Esophagus muscularis mucosa (tissue), 4 donors: ENCODE results near the gene RUSC1. TPM values are rescaled to one million over a fixed set of nuclear protein-coding genes. Genes with fewer than 3 reads are reported as not detected.
A peak's percentile ranks its signal among the peaks of the same experiment; 100 is the strongest.

Experiments used
- DNase-seq: peaks from one replicate; pipeline ENCODE4 v3.0.0-alpha.2; 2017; ENCODE audit errors: extremely low spot score
- H3K27ac ChIP-seq, 4 donors: fragments of 200-600 bp; sonication (generic); replicated peaks in 1 of 4; 1 replicate in 3 of 4; 2 replicates in 1 of 4; pipeline ENCODE4 v1.5.1; 2016 to 2019; ENCODE audit warnings: mild to moderate bottlenecking in 1 of 4
- H3K27me3 ChIP-seq, 4 donors: fragments of 200-600 bp; sonication (generic); one replicate each; pipeline versions ENCODE4 v1.5.1 to v1.6.0; 2016 to 2019
- H3K36me3 ChIP-seq, 4 donors: fragments of 200-600 bp; sonication (generic); one replicate each; pipeline ENCODE4 v1.5.1; 2016 to 2019
- H3K4me1 ChIP-seq, 4 donors: fragments of 200-600 bp; sonication (generic); one replicate each; pipeline ENCODE4 v1.5.1; 2016 to 2019
- H3K4me3 ChIP-seq, 4 donors: fragments of 200-600 bp; sonication (generic); 1 replicate in 2 of 4; 2 replicates in 2 of 4; pipeline ENCODE4 v1.5.1; 2016 to 2019; ENCODE audit warnings: mild to moderate bottlenecking in 4 of 4, moderate library complexity in 1 of 4
- H3K9me3 ChIP-seq, 4 donors: fragments of 200-600 bp; sonication (generic); 1 replicate in 3 of 4; 2 replicates in 1 of 4; pipeline ENCODE4 v1.5.1; 2016 to 2019
- CTCF ChIP-seq, 3 experiments: fragments of 200-600 bp in 2 of 3; fragments of 450-650 bp in 1 of 3; sonication (generic) in 2 of 3; IDR thresholded peaks; one replicate each; pipeline ENCODE4 v1.5.1; 2017 to 2019; ENCODE audit warnings: antibody characterized with exemption in 3 of 3, mild to moderate bottlenecking in 2 of 3, moderate library complexity in 1 of 3
- EP300 ChIP-seq: sonication (generic); formaldehyde crosslinking; IDR thresholded peaks from one replicate; pipeline ENCODE4 v1.6.1; 2017; ENCODE audit warnings: antibody characterized with exemption
- POLR2A ChIP-seq: fragments of 450-650 bp; IDR thresholded peaks from one replicate; pipeline ENCODE4 v1.6.1; 2017; ENCODE audit warnings: antibody characterized with exemption, moderate library complexity, mild to moderate bottlenecking, low read depth
- POLR2AphosphoS5 ChIP-seq, 2 donors: sonication (generic); formaldehyde crosslinking; IDR thresholded peaks; one replicate each; pipeline ENCODE4 v1.6.1; 2017; ENCODE audit warnings: antibody characterized with exemption in 2 of 2
- intact Hi-C: fragments of 100-400 bp; cut with DNase I; formaldehyde crosslinking; loops from one replicate; pipeline ENCODE4 v1.15.1; 2023
- small RNA-seq, 3 donors: library from RNA; depleted of rRNA; stranded (forward); fragments of <200 nt; gene quantifications; one replicate each; pipeline ENCODE3, GENCODE V24; 2016
- total RNA-seq, 4 donors: library from RNA; depleted of rRNA; stranded (reverse); fragments of >200 nt; gene quantifications; one replicate each; pipeline versions ENCODE4 v1.1.0 to v1.2.1, GENCODE V29; 2016

RUSC1 gene
- total RNA-seq, 4 donors from 2014 or later = 15.6 to 35.4 (median 27.2) TPM

- no peak for DNase-seq
- Histone ChIP-seq H3K27ac (peak overlapping the region; percentile 55 to 62 (median 58)), H3K36me3 (peaks cover 24 to 63% (median 44%) of the 10 kb centered on the region in 4 donors), H3K4me3 (peak overlapping the region in 3 of 4 donors; percentile 5 to 8 (median 7)), H3K4me1 (peaks cover 14 to 27% (median 22%) of the 10 kb centered on the region in 4 donors), H3K9me3 (no peaks in the 10 kb centered on the region), H3K27me3 (no peaks in the 10 kb centered on the region)
- intact Hi-C loops = no loop called here
- TF ChIP-seq CTCF (IDR thresholded peaks at IDR 0.05) = no peak
- TF ChIP-seq EP300 = no peak
- no peak for TF ChIP-seq POLR2A
- TF ChIP-seq POLR2AphosphoS5 (IDR thresholded peaks at IDR 0.05) = no peak
Measured at GRCh38 chr1:155379631-155380090, 59.0 kb downstream of the RUSC1 start.

Small RNA genes within 50 kb of the gene (small RNA-seq; reads per million reads assigned to genes)
- gene RNU6-106P = 0 reads per million in 3 donors

Other genes starting within 250 kb of the RUSC1 start
- gene EFNA3, start 242.1 kb upstream of the RUSC1 start, total RNA-seq = 1 to 10 TPM in 2 of 4 donors, under 1 TPM in 1, not detected in 1; 0.91 to 1.7 (median 1.7) TPM
- 10 to 100 TPM; 11.2 to 37.3 (median 27.5) TPM for gene EFNA1, start 193.0 kb upstream of the RUSC1 start, total RNA-seq
- 10 to 100 TPM; 13.3 to 18.7 (median 15.2) TPM for gene SLC50A1, start 185.0 kb upstream of the RUSC1 start, total RNA-seq
- gene DPM3, start 180.4 kb upstream of the RUSC1 start, total RNA-seq = 100 to 1,000 TPM in 2 of 4 donors, 10 to 100 TPM in 2; 54.5 to 176 (median 80.6) TPM
- 100 to 1,000 TPM in 2 of 4 donors, 10 to 100 TPM in 2; 76.0 to 146 (median 108) TPM for gene KRTCAP2, start 147.6 kb upstream of the RUSC1 start, total RNA-seq
- 1 to 10 TPM in 1 of 4 donors, under 1 TPM in 2, not detected in 1; 0.13 to 1.7 (median 0.17) TPM for gene TRIM46, start 147.0 kb upstream of the RUSC1 start, total RNA-seq
- 10 to 100 TPM; 16.2 to 37.4 (median 23.4) TPM for gene THBS3, start 113.0 kb upstream of the RUSC1 start, total RNA-seq
- gene MTX1, start 112.2 kb upstream of the RUSC1 start, total RNA-seq = 10 to 100 TPM; 34.1 to 52.8 (median 38.0) TPM
- gene ENTREP3, start 65.4 kb upstream of the RUSC1 start, total RNA-seq = 10 to 100 TPM; 15.1 to 38.7 (median 22.6) TPM
- gene SCAMP3, start 58.5 kb upstream of the RUSC1 start, total RNA-seq = 10 to 100 TPM; 33.6 to 56.0 (median 43.5) TPM
- gene CLK2, start 47.4 kb upstream of the RUSC1 start, total RNA-seq = 10 to 100 TPM; 17.6 to 32.0 (median 25.3) TPM
- gene HCN3, start 43.4 kb upstream of the RUSC1 start, total RNA-seq = 1 to 10 TPM; 1.0 to 2.1 (median 1.4) TPM
- gene PKLR, start 19.5 kb upstream of the RUSC1 start, total RNA-seq = not detected
- 10 to 100 TPM; 70.2 to 97.2 (median 82.0) TPM for gene FDPS, start 12.0 kb upstream of the RUSC1 start, total RNA-seq
- gene ASH1L, start 241.9 kb downstream of the RUSC1 start, total RNA-seq = 10 to 100 TPM; 63.3 to 75.6 (median 67.7) TPM